ENCODE measurements around the gene KRTAP10-2. TPM values are rescaled to one million over a fixed set of nuclear protein-coding genes. Genes with fewer than 3 reads are reported as not detected.

The KRTAP10-2 gene
- not detected in 2 replicates for total RNA-seq

GRCh38 chr21:44551340-44551961 lies at the start of gene KRTAP10-2:
Gene KRTAP10-2 (minus strand): TSS chr21:44551505. CDS start chr21:44551458, 47 bp downstream.

DNA sequence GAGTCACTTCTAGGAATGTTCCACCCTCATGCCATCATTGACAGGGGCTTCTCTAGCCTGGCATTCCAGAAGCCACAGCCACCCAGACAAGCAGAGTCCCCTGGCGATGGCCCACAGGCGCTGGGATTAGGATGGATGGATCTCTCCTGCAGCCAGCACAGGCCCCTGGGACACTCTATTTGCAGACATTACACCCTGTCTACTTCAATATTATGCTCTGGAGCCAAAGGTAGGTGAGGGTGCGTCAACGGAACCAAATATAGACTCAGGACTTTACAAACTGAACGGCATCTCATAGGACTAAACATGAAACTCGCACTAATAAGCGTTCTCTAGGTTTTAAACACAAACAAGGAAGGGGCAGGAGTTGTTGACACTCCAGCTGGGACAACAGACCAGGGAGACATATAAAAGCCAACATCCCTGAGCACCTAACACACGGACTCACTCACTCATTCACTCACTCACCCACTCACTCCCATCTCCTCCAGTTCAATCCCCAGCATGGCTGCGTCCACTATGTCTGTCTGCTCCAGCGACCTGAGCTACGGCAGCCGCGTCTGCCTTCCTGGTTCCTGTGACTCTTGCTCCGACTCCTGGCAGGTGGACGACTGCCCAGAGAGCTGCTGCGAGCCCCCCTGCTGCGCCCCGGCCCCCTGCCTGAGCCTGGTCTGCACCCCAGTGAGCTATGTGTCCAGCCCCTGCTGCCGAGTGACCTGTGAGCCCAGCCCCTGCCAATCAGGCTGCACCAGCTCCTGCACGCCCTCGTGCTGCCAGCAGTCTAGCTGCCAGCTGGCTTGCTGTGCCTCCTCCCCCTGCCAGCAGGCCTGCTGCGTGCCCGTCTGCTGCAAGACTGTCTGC lies 49.0 kb upstream of the KRTAP10-2 start, which contains the start of gene KRTAP10-7:
Gene KRTAP10-7 (plus strand): TSS at position 480 of the 861 bp plus-strand sequence. CDS start 25 bp downstream, at position 505.

GRCh38 chr21:44592446-44593311 lies 41.4 kb upstream of the KRTAP10-2 start, which contains the start of gene KRTAP10-6:
Gene KRTAP10-6 (minus strand): TSS chr21:44592505. CDS start chr21:44592484, 21 bp downstream.

DNA sequence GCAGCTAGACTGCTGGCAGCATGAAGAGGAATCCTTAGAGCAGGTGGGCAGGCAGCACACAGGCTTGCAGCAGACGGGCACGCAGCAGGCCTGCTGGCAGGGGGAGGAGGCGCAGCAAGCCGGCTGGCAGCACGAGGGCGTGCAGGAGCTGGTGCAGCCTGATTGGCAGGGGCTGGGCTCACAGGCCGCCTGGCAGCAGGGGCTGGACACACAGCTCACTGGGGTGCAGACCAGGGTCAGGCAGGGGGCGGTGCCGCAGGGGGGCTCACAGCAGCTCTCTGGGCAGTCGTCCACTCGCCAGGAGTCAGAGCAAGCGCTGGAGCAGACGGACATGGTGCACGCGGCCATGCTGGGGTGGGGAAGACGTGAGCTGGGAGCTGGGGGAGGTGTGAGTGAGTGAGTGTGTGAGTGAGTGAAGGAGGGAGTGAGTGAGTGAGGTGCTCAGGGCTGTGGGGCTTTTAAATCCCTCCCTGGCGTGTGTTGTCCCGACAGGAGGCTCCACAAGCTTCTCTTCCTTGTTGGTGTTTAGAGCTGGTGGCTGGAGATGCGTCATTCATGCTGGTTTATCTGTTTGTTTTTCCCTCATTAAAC lies 29.0 kb upstream of the KRTAP10-2 start, which contains the start of gene KRTAP10-5:
Gene KRTAP10-5 (minus strand): TSS at position 374 of the 591 bp plus-strand sequence. CDS start 26 bp downstream, at position 348.

GRCh38 chr21:44573630-44574456 lies 22.5 kb upstream of the KRTAP10-2 start, which contains the start of gene KRTAP10-4:
Gene KRTAP10-4 (plus strand): TSS chr21:44573729. CDS start chr21:44573759, 30 bp downstream.

GRCh38 chr21:44558695-44559094 lies 7.4 kb upstream of the KRTAP10-2 start, which contains the start of gene KRTAP10-3:
Gene KRTAP10-3 (minus strand): TSS chr21:44558795. CDS start chr21:44558715, 80 bp downstream.

GRCh38 chr21:44539991-44540666 lies 11.2 kb downstream of the KRTAP10-2 start, which contains the start of gene KRTAP10-1:
Gene KRTAP10-1 (minus strand): TSS chr21:44540195. CDS start chr21:44540150, 45 bp downstream.

Other genes with a start within 250 kb of the KRTAP10-2 start
- gene CFAP410, start 212.1 kb downstream of the KRTAP10-2 start, total RNA-seq: 20.0 and 29.0 TPM in 2 replicates
- 1.3 and 2.1 TPM in 2 replicates for gene TRPM2, start 197.9 kb downstream of the KRTAP10-2 start, total RNA-seq
- gene LRRC3, start 96.0 kb downstream of the KRTAP10-2 start, total RNA-seq: 2.9 and 3.5 TPM in 2 replicates
- gene KRTAP10-1, start 11.3 kb downstream of the KRTAP10-2 start, total RNA-seq: not detected in 2 replicates
- gene KRTAP10-3, start 7.3 kb upstream of the KRTAP10-2 start, total RNA-seq: not detected in 2 replicates
- not detected in 2 replicates for gene KRTAP10-4, start 22.2 kb upstream of the KRTAP10-2 start, total RNA-seq
- gene KRTAP10-5, start 29.1 kb upstream of the KRTAP10-2 start, total RNA-seq: not detected in 2 replicates
- gene KRTAP10-6, start 41.0 kb upstream of the KRTAP10-2 start, total RNA-seq: not detected in 2 replicates
- gene KRTAP10-7, start 49.1 kb upstream of the KRTAP10-2 start, total RNA-seq: not detected in 2 replicates
- gene KRTAP10-8, start 60.6 kb upstream of the KRTAP10-2 start, total RNA-seq: not detected in 2 replicates
- gene KRTAP10-9, start 75.6 kb upstream of the KRTAP10-2 start, total RNA-seq: not detected in 2 replicates
- not detected in 2 replicates for gene KRTAP10-10, start 85.9 kb upstream of the KRTAP10-2 start, total RNA-seq
- not detected in 2 replicates for gene KRTAP10-11, start 94.9 kb upstream of the KRTAP10-2 start, total RNA-seq
- not detected in 2 replicates for gene KRTAP12-4, start 103.2 kb upstream of the KRTAP10-2 start, total RNA-seq
- gene KRTAP12-3, start 106.4 kb upstream of the KRTAP10-2 start, total RNA-seq: not detected in 2 replicates
- not detected in 2 replicates for gene KRTAP12-2, start 115.4 kb upstream of the KRTAP10-2 start, total RNA-seq
- gene KRTAP12-1, start 130.7 kb upstream of the KRTAP10-2 start, total RNA-seq: not detected in 2 replicates
- not detected in 2 replicates for gene KRTAP10-12, start 145.7 kb upstream of the KRTAP10-2 start, total RNA-seq
- gene TSPEAR, start 160.1 kb upstream of the KRTAP10-2 start, total RNA-seq: not detected in 2 replicates